Gastrocnemius medialis (tissue), 4 donors: ENCODE results near the gene MAP2K5.

Experiments used
- CTCF ChIP-seq, 5 experiments: fragments of 450-650 bp in 3 of 5; fragments of 200-600 bp in 2 of 5; sonication (generic) in 2 of 5; IDR thresholded peaks in 4 of 5; conservative IDR thresholded peaks in 1 of 5; 1 replicate in 4 of 5; 2 replicates in 1 of 5; pipeline ENCODE4 v1.5.1; 2016 to 2019; ENCODE audit warnings: antibody characterized with exemption in 5 of 5, mild to moderate bottlenecking in 3 of 5, moderate library complexity in 3 of 5
- POLR2A ChIP-seq, 2 donors: fragments of 450-650 bp; IDR thresholded peaks; one replicate each; pipeline ENCODE4 v1.6.1; 2017; ENCODE audit warnings: antibody characterized with exemption in 2 of 2, mild to moderate bottlenecking in 2 of 2, moderate library complexity in 2 of 2

GRCh38 chr15:67746450-67746849, 203.9 kb downstream of the MAP2K5 start:
- TF ChIP-seq POLR2A (IDR thresholded peaks at IDR 0.05) (no peak), CTCF (IDR thresholded peaks at IDR 0.05 in 4 of 5, conservative IDR thresholded peaks at IDR 0.05 in 1 of 5) (no peak)
